ENCODE results near the gene OSBPL10. TPM values are rescaled to one million over a fixed set of nuclear protein-coding genes. Genes with fewer than 3 reads are reported as not detected.

OSBPL10 gene
- total RNA-seq, 1 donor from 2014 or later: 24.4 TPM

GRCh38 chr3:31936420-31937060 is 44.5 kb downstream of the OSBPL10 start:
- Mint-ChIP-seq H3K4me3 (no peak overlapping the region), H3K27ac (no peak overlapping the region), H3K36me3 (no peaks in the 10 kb centered on the region), H3K4me1 (ENCODE audit: unreplicated experiment) (peaks cover 18% of the 10 kb centered on the region), H3K27me3 (no peaks in the 10 kb centered on the region), H3K9me3 (no peaks in the 10 kb centered on the region)
- TF ChIP-seq CTCF (conservative IDR thresholded peaks at IDR 0.05): no peak
- DNase-seq (ENCODE audit: extremely low spot score, unreplicated experiment): no peak

GRCh38 chr3:31934866-31935265 is 46.2 kb downstream of the OSBPL10 start:
- DNase-seq (ENCODE audit: extremely low spot score, unreplicated experiment): no peak
- peaks cover 4% of the 10 kb centered on the region for H3K36me3 Mint-ChIP-seq

GRCh38 chr3:31934018-31934417 is 47.0 kb downstream of the OSBPL10 start:
- Mint-ChIP-seq H3K4me3 (no peak overlapping the region), H3K27ac (no peak overlapping the region), H3K36me3 (peaks cover 4% of the 10 kb centered on the region), H3K4me1 (ENCODE audit: unreplicated experiment) (peaks cover 10% of the 10 kb centered on the region), H3K27me3 (no peaks in the 10 kb centered on the region), H3K9me3 (no peaks in the 10 kb centered on the region)
- TF ChIP-seq CTCF (conservative IDR thresholded peaks at IDR 0.05): no peak
- no peak for DNase-seq (ENCODE audit: extremely low spot score, unreplicated experiment)

More at GRCh38 chr3:31934866-31935265, 46.2 kb downstream of the OSBPL10 start:
- Mint-ChIP-seq H3K4me3 (no peak overlapping the region), H3K27me3 (no peaks in the 10 kb centered on the region), H3K27ac (no peak overlapping the region), H3K4me1 (ENCODE audit: unreplicated experiment) (peaks cover 10% of the 10 kb centered on the region), H3K9me3 (no peaks in the 10 kb centered on the region)
- TF ChIP-seq CTCF (conservative IDR thresholded peaks at IDR 0.05): no peak

- H3K4me3 Mint-ChIP-seq: no peak overlapping the region
These were observed 48.1 kb downstream of the OSBPL10 start for GRCh38 chr3:31932990-31933389.

GRCh38 chr3:31929826-31930502 is 51.1 kb downstream of the OSBPL10 start:
- no peak for DNase-seq (ENCODE audit: extremely low spot score, unreplicated experiment)
- Mint-ChIP-seq H3K36me3 (peaks cover 4% of the 10 kb centered on the region), H3K4me1 (ENCODE audit: unreplicated experiment) (peaks cover 3% of the 10 kb centered on the region), H3K27ac (no peak overlapping the region), H3K27me3 (no peaks in the 10 kb centered on the region), H3K4me3 (no peak overlapping the region), H3K9me3 (no peaks in the 10 kb centered on the region)
- no peak for TF ChIP-seq CTCF (conservative IDR thresholded peaks at IDR 0.05)

More at GRCh38 chr3:31932990-31933389, 48.1 kb downstream of the OSBPL10 start:
- peaks cover 10% of the 10 kb centered on the region for H3K4me1 Mint-ChIP-seq (ENCODE audit: unreplicated experiment)
- no peaks in the 10 kb centered on the region for H3K9me3 Mint-ChIP-seq
- DNase-seq (ENCODE audit: extremely low spot score, unreplicated experiment): no peak
- no peak for TF ChIP-seq CTCF (conservative IDR thresholded peaks at IDR 0.05)
- no peak overlapping the region for H3K27ac Mint-ChIP-seq
- no peaks in the 10 kb centered on the region for H3K27me3 Mint-ChIP-seq
- peaks cover 4% of the 10 kb centered on the region for H3K36me3 Mint-ChIP-seq

Measured in type B pancreatic cell (in vitro differentiated cells).